Ovary (tissue), 9 donors: ENCODE results near the gene LRP1-AS. TPM values are rescaled to one million over a fixed set of nuclear protein-coding genes. Genes with fewer than 3 reads are reported as not detected.

Source experiments
- DNase-seq, 5 donors: peaks; one replicate each; pipeline ENCODE4 v3.0.0-alpha.2; 2019 to 2020
- H3K27ac ChIP-seq, 2 donors: fragments of 200-600 bp; one replicate each; pipeline versions ENCODE4 v1.5.1 to v1.8.0; 2019 to 2022
- H3K27me3 ChIP-seq: fragments of 200-600 bp; one replicate; pipeline ENCODE4 v1.8.0; 2022
- H3K36me3 ChIP-seq: fragments of 200-600 bp; sonication (generic); one replicate; pipeline ENCODE4 v1.5.1; 2019
- H3K4me1 ChIP-seq: one replicate; pipeline ENCODE4 v1.8.1; 2013; ENCODE audit warnings: mild to moderate bottlenecking, moderate library complexity; ENCODE audit not compliant: insufficient read depth
- H3K4me3 ChIP-seq: fragments of 200-600 bp; sonication (generic); one replicate; pipeline ENCODE4 v1.5.1; 2017
- H3K9me3 ChIP-seq, 2 donors: fragments of 200-600 bp in 1 of 2; sonication (generic) in 1 of 2; one replicate each; pipeline versions ENCODE4 v1.5.1 to v1.8.1; 2013 to 2019; ENCODE audit warnings: mild to moderate bottlenecking in 1 of 2, moderate library complexity in 1 of 2
- CTCF ChIP-seq, 3 donors: fragments of 450-650 bp in 2 of 3; fragments of 200-600 bp in 1 of 3; IDR thresholded peaks; one replicate each; pipeline versions ENCODE4 v1.5.1 to v1.8.0; 2016 to 2022; ENCODE audit warnings: antibody characterized with exemption in 3 of 3, mild to moderate bottlenecking in 1 of 3
- EP300 ChIP-seq: sonication (generic); formaldehyde crosslinking; IDR thresholded peaks from one replicate; pipeline ENCODE4 v1.6.1; 2017; ENCODE audit warnings: antibody characterized with exemption
- POLR2A ChIP-seq: fragments of 450-650 bp; IDR thresholded peaks from one replicate; pipeline ENCODE4 v1.6.1; 2017; ENCODE audit warnings: antibody characterized with exemption, mild to moderate bottlenecking, moderate library complexity
- WGBS, 3 donors: extraction: QIAGEN DNeasy Blood & Tissue Kit in 1 of 3; methylation state at CpG; one replicate each; pipeline versions ENCODE4 v1.1.5 to v1.1.7; 2013 to 2017; 5-methylcytosine and 5-hydroxymethylcytosine counted together
- intact Hi-C, 4 donors: fragments of 100-400 bp; cut with DNase I; formaldehyde crosslinking; loops; one replicate each; pipeline versions ENCODE4 v1.11.0 to v1.15.1; 2022 to 2023
- polyA plus RNA-seq, 2 donors: library from polyadenylated mRNA; stranded (reverse); fragments of 200-250 nt in 1 of 2; fragments of 350-450 nt in 1 of 2; fragmentation: Illumina TruSeq in 1 of 2; extraction: RNeasy Lipid Tissue Mini Kit (QIAGEN cat#74804) in 1 of 2; gene quantifications; one replicate each; pipeline ENCODE4 v1.2.3, GENCODE V29; 2013 to 2014
- total RNA-seq, 7 donors: library from RNA; depleted of rRNA in 2 of 7; stranded (reverse); fragments of >200 nt in 2 of 7; fragmentation: NEBNext Ultra II Directional in 3 of 7; extraction: Animal tissue kit (Norgen Biotek cat#: 25700) in 3 of 7; gene quantifications; one replicate each; pipeline versions ENCODE4 v1.1.0 to v1.2.4, GENCODE V29; 2016 to 2023
- donor health status: DM: no; HTN: no; CAD: no; lungs with moderate emphysema.
- donor health status: DM: no; HTN: no; CAD: no.
- donor health status: Bipolar disorder and iron deficiency.
- donor health status: DM: yes; HTN: yes; CAD: no.
- donor health status: DM: no; HTN: no; CAD: no.
- donor health status: DM: yes; HTN: yes; CAD: no.

LRP1-AS gene
- total and polyA plus RNA-seq, 9 donors, result not detected

- no peak for TF ChIP-seq POLR2A
- intact Hi-C loops, result loop anchor here in 2 of 4 donors (2.0 to 5.0 kb wide), 3 partner anchors 38 to 53 kb away; no protein-coding TSS in a partner anchor
- Histone ChIP-seq H3K36me3 (no peaks in the 10 kb centered on the region), H3K4me1 (peaks cover 28% of the 10 kb centered on the region), H3K27ac (peak overlapping the region; percentile 78 to 96), H3K4me3 (peak overlapping the region; percentile 88), H3K27me3 (no peaks in the 10 kb centered on the region), H3K9me3 (no peaks in the 10 kb centered on the region)
- DNase-seq, result peak in 1 of 5 donors; percentile 62
- 2 to 6% (median 5%) methylated on average over 12 of the region's 12 CpGs for WGBS, 3 donors
Measured at GRCh38 chr12:57129321-57129842, 18.0 kb downstream of the LRP1-AS start.

GRCh38 chr12:57128519-57129247 lies 18.7 kb downstream of the LRP1-AS start:
- Histone ChIP-seq H3K27ac (peak overlapping the region; percentile 78 to 96), H3K27me3 (no peaks in the 10 kb centered on the region), H3K4me3 (peak overlapping the region; percentile 88), H3K9me3 (no peaks in the 10 kb centered on the region), H3K4me1 (peaks cover 23% of the 10 kb centered on the region), H3K36me3 (no peaks in the 10 kb centered on the region)
- WGBS, 3 donors, result 1 to 4% (median 1%) methylated on average over 28 to 35 of the region's 35 CpGs
- TF ChIP-seq EP300 (no peak), CTCF (IDR thresholded peaks at IDR 0.05) (no peak), POLR2A (no peak)
- intact Hi-C loops, result loop anchor here in 2 of 4 donors (2.0 to 5.0 kb wide), 3 partner anchors 39 to 54 kb away; no protein-coding TSS in a partner anchor
- peak in 2 of 5 donors; percentile 62 to 68 for DNase-seq

- Histone ChIP-seq H3K27ac (peak within 1 kb of the TSS; percentile 96 to 99), H3K36me3 (no peaks in the 10 kb centered on the region), H3K27me3 (no peaks in the 10 kb centered on the region), H3K4me3 (peak within 1 kb of the TSS; percentile 88), H3K4me1 (peaks cover 19% of the 10 kb centered on the region), H3K9me3 (no peaks in the 10 kb centered on the region)
- intact Hi-C loops, result loop anchor here (2.0 to 5.0 kb wide), 5 partner anchors 39 to 54 kb away; no protein-coding TSS in a partner anchor
- TF ChIP-seq POLR2A, result peak; percentile 95
- peak in 1 of 3 donors; percentile 31 for TF ChIP-seq CTCF (IDR thresholded peaks at IDR 0.05)
- no peak for TF ChIP-seq EP300
- peak; percentile 90 to 94 (median 92) for DNase-seq
- 0 to 1% (median 0%) methylated on average over 55 to 57 of the region's 57 CpGs for WGBS, 3 donors
Measured at GRCh38 chr12:57127726-57128518, 19.5 kb downstream of the LRP1-AS start, which contains the start of gene LRP1. Gene LRP1, plus strand, starts transcription at chr12:57128483. Its CDS starts 482 bp downstream, at chr12:57128965.

GRCh38 chr12:57127101-57127725 lies 20.2 kb downstream of the LRP1-AS start:
- no peaks in the 10 kb centered on the region for H3K9me3 ChIP-seq
- no peaks in the 10 kb centered on the region for H3K36me3 ChIP-seq
- peak; percentile 69 to 76 (median 74) for DNase-seq
- peak overlapping the region; percentile 96 to 99 for H3K27ac ChIP-seq
- H3K27me3 ChIP-seq, result no peaks in the 10 kb centered on the region
- no peak for TF ChIP-seq POLR2A
- TF ChIP-seq CTCF (IDR thresholded peaks at IDR 0.05), result peak in 2 of 3 donors; percentile 16 to 44
- intact Hi-C loops, result loop anchor here in 3 of 4 donors (2.0 to 5.0 kb wide), 4 partner anchors 40 to 55 kb away; no protein-coding TSS in a partner anchor
- peak overlapping the region; percentile 88 for H3K4me3 ChIP-seq
- H3K4me1 ChIP-seq, result peaks cover 17% of the 10 kb centered on the region
- WGBS, 3 donors, result 6 to 9% (median 7%) methylated on average over 26 of the region's 26 CpGs
